ENCODE data around the gene MAP3K21.

- no peak for TF ChIP-seq POLR2A (IDR thresholded peaks at IDR 0.05)
- TF ChIP-seq CTCF (IDR thresholded peaks at IDR 0.05 in 4 of 5, conservative IDR thresholded peaks at IDR 0.05 in 1 of 5): no peak
These were observed 29.1 kb downstream of the MAP3K21 start for GRCh38 chr1:233356705-233356987.

All from gastrocnemius medialis (tissue), 4 donors.